T-helper 2 cell treated with Interferon-gamma antibody and Interleukin-4, amounts not matched to agents 5 μg/mL and 100 μg/mL, for 36 hours (primary cell): Measurements from ENCODE around the gene PSMB7.
"Not testable (repeated sequence)": the region's sequence is repeated elsewhere in the genome, so short reads cannot be mapped to it uniquely, and the experiment has no call there.

Experiments used
- DNase-seq: peaks from one replicate; pipeline ENCODE4 v3.0.0; 2021; ENCODE audit warnings: low spot score
- H3K27ac Mint-ChIP-seq: one replicate; pipeline ENCODE4 v1.8.0; 2021; ENCODE audit warnings: mild to moderate bottlenecking, mixed read lengths
- H3K27me3 Mint-ChIP-seq: one replicate; pipeline ENCODE4 v1.8.0; 2021; ENCODE audit warnings: low read depth, mixed read lengths
- H3K36me3 Mint-ChIP-seq: one replicate; pipeline ENCODE4 v1.8.0; 2021; ENCODE audit warnings: low read depth, mixed read lengths
- H3K4me1 Mint-ChIP-seq: one replicate; pipeline ENCODE4 v1.8.0; 2021; ENCODE audit warnings: low read depth, mixed read lengths
- H3K4me3 Mint-ChIP-seq: one replicate; pipeline ENCODE4 v1.8.0; 2022; ENCODE audit warnings: mild to moderate bottlenecking, moderate library complexity, mixed read lengths
- H3K9me3 Mint-ChIP-seq: one replicate; pipeline ENCODE4 v1.8.0; 2021; ENCODE audit warnings: mixed read lengths

Gene PSMB7

DNA sequence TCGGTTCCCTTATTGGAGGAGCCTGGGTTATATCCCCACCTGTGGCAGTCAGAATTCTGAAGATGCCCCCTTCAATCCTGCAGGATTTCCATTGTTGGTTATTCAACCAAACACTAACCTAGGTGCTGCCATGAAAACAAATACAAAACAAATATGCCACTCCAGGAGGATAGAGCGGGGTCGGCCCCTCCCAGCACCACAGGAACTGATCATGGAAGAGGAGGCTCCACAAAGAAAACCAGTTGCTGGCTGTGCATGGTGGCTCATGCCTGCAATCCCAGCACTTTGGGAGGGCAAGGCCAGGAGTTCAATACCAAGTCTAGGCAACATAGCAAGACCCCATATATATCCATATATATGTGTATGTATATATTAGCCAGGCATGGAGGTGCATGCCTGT, 21.8 kb upstream of the PSMB7 start:
- H3K4me3 Mint-ChIP-seq = no peak overlapping the region
- H3K36me3 Mint-ChIP-seq = no peaks in the 10 kb centered on the region
- DNase-seq = no peak
- no peak overlapping the region for H3K27ac Mint-ChIP-seq
- H3K27me3 Mint-ChIP-seq = peaks cover 8% of the 10 kb centered on the region
- no peaks in the 10 kb centered on the region for H3K9me3 Mint-ChIP-seq
- H3K4me1 Mint-ChIP-seq = no peaks in the 10 kb centered on the region

DNA sequence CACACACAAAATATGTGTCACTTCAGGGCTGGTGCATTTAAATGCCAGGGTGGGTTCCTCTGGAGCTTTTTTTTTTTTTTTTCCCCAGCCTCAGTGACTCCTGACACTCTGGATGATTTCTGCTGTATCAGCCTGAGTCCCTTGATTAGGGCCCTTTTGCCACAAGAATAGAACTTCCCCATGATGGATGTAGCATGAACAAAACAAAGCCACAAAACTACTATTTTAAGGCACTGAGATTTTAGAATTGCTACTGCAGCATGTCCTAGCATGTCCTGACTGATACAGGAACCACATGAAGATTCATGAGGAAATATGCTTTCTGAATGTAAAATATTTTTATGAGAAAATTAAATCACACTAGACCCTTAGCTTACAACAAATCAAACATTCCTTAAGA, 21.1 kb upstream of the PSMB7 start:
- H3K9me3 Mint-ChIP-seq = no peaks in the 10 kb centered on the region
- no peak overlapping the region for H3K4me3 Mint-ChIP-seq
- H3K4me1 Mint-ChIP-seq = no peaks in the 10 kb centered on the region
- H3K36me3 Mint-ChIP-seq = no peaks in the 10 kb centered on the region
- H3K27ac Mint-ChIP-seq = no peak overlapping the region
- H3K27me3 Mint-ChIP-seq = peaks cover 5% of the 10 kb centered on the region
- no peak for DNase-seq

DNA sequence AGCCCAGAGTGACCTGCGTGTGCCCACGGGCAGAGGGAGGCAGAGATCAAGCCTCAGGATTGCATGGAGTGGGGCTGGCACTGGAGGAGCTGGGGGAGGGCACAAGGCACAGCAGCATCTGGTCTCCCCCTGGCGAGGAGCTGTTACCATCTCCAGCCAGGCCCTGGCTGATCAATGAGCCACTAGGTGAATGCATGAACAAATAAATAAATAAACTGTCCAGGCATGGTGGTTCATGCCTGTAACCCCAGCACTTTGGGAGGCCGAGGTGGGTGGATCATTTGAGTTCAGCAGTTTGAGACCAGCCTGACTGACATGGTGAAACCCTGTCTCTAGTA, 14.3 kb upstream of the PSMB7 start:
- Mint-ChIP-seq H3K36me3 (no peaks in the 10 kb centered on the region), H3K27ac (no peak overlapping the region), H3K4me3 (no peak overlapping the region), H3K27me3 (no peaks in the 10 kb centered on the region), H3K9me3 (no peaks in the 10 kb centered on the region), H3K4me1 (no peaks in the 10 kb centered on the region)
- DNase-seq = no peak

DNA sequence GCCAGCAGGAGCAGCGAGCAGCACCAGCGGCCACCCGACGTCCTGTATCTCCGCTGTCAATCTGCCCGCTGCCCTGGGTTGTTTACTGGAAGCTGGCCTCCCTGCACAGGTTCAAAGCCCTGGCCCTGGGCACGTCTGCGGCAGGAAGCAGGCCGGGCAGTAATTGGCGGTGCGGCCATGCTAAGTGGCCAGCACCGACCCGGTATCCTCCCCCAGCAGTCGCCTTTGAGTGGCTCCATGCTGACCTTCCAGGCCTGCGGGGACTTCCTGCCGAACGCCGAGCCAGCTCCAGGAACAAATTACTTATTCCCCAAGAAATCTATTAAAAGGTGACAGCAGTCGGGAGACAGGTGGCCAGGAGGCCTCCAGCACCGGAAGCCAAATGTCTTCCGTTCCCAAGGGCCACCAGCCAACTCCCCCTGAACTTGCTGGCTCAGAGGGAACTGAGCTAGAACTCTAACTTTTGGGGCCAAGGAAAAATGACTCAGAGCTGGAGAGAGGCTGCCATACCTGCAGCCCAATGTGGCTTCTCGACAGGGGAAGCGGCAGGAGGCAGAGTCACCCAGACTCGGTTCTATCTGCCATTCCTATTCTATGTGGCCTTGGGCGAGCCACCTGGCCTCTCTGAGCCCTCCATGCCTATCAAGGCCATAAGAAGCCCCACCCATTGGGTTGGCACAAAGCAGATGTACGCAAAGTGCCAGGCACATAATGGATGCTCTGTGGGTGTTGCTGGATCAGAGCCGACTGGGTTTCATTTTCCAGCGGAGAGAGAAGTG, 13.7 kb upstream of the PSMB7 start:
- Mint-ChIP-seq H3K4me3 (no peak overlapping the region), H3K27ac (no peak overlapping the region), H3K4me1 (no peaks in the 10 kb centered on the region), H3K9me3 (no peaks in the 10 kb centered on the region), H3K27me3 (no peaks in the 10 kb centered on the region), H3K36me3 (no peaks in the 10 kb centered on the region)
- no peak for DNase-seq

DNA sequence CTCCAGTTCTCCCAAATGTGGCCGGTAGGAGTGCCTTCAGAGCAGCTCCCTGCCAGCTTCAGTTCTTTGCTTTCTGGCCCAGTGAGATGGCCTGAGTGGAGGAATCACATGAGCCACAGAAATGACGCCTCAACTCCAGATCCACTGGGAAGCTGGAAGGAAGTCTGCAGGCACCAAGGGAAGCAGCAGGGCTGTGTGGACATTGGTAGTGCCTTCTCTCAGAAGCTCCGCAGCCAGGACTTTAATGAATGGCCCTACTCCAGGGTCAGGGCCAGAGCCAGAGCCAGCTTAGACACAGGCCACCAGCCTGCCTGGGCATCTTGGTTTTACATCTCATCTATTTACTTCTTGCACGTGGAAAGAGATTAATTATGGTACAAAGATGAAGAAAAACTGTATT, 12.0 kb upstream of the PSMB7 start:
- Mint-ChIP-seq H3K9me3 (no peaks in the 10 kb centered on the region), H3K27ac (no peak overlapping the region), H3K4me3 (no peak overlapping the region), H3K36me3 (no peaks in the 10 kb centered on the region), H3K4me1 (no peaks in the 10 kb centered on the region), H3K27me3 (peaks cover 3% of the 10 kb centered on the region)
- no peak for DNase-seq

DNA sequence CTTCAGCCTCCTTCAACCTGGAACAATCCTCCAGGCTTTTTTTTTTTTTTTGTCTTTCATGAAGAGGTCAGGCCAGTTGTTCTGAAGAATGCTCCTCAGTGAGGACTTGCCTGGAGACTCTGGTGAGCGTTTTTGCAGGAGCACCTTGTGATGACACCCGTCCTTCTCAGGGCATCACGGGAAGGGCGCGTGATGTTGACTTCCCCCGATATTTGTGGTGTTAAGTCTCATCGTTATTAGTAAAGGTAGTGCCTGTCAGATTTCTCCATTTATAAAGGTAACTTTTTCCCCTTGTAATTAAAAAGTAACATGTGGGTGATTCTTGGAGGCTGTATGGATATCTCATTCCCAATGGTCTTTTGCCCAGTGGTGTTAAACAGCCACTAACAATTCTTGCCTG, 11.1 kb upstream of the PSMB7 start:
- Mint-ChIP-seq H3K4me1 (no peaks in the 10 kb centered on the region), H3K36me3 (no peaks in the 10 kb centered on the region), H3K9me3 (no peaks in the 10 kb centered on the region), H3K27ac (peak overlapping the region; percentile 10), H3K4me3 (no peak overlapping the region), H3K27me3 (peaks cover 3% of the 10 kb centered on the region)
- no peak for DNase-seq

DNA sequence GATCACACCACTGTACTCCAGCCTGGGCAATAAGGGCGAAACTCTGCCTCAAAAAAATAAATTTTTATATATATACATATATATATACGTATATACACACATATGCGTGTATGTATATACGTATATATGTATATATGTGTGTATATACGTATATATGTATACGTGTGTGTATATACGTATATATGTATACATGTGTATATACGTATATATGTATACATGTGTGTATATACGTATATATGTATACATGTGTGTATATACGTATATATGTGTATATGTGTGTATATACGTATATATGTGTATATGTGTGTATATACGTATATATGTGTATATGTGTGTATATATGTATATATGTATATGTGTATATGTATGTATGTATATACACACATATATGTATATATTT, 10.5 kb upstream of the PSMB7 start:
- not testable (repeated sequence) for H3K4me3 Mint-ChIP-seq, H3K9me3 Mint-ChIP-seq, H3K36me3 Mint-ChIP-seq, H3K27me3 Mint-ChIP-seq, DNase-seq, H3K27ac Mint-ChIP-seq, H3K4me1 Mint-ChIP-seq

DNA sequence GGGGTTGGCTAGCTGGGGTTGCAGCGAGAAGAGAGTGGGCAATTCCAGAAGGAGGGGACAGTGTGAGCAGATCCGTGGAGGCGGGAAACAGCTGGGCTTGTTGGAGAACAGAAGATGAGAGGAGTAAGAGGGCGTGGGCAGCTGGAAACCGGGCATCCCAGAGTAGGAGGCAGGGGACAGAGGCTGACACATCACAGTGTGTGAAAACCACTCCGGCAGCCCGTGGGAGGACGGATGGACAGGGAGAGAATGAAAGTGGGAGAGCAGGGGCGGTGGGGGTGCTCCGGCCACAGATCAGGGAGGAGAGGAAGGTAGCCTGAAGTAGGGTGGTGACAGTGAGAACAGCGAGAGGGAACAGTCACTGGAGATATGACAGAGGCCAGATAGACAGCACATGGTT, 8.3 kb upstream of the PSMB7 start:
- Mint-ChIP-seq H3K4me1 (peaks cover 5% of the 10 kb centered on the region), H3K4me3 (no peak overlapping the region), H3K27ac (no peak overlapping the region), H3K9me3 (no peaks in the 10 kb centered on the region), H3K27me3 (peaks cover 3% of the 10 kb centered on the region), H3K36me3 (no peaks in the 10 kb centered on the region)
- no peak for DNase-seq

DNA sequence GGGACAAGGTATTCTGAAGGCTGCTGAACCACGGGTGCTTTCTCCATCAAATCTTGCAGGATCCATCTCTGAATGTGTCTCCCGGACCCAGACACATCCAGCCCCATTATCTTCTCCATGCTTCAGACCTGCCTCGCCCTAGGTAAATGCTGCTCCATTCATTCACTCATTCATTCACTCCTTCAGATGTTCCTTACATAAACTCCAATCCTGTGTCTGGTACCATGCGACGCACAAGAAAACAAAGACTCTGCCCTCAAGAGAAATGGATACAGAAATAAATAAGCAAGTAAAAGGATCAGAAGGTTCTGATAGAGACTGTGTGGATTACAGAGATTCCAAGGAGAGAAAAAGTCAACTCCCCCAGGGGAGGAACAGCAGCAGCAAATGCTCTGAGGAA, 7.9 kb upstream of the PSMB7 start:
- H3K27ac Mint-ChIP-seq = no peak overlapping the region
- H3K4me1 Mint-ChIP-seq = peaks cover 5% of the 10 kb centered on the region
- DNase-seq = no peak
- H3K4me3 Mint-ChIP-seq = no peak overlapping the region
- peaks cover 3% of the 10 kb centered on the region for H3K27me3 Mint-ChIP-seq
- H3K36me3 Mint-ChIP-seq = no peaks in the 10 kb centered on the region
- no peaks in the 10 kb centered on the region for H3K9me3 Mint-ChIP-seq

DNA sequence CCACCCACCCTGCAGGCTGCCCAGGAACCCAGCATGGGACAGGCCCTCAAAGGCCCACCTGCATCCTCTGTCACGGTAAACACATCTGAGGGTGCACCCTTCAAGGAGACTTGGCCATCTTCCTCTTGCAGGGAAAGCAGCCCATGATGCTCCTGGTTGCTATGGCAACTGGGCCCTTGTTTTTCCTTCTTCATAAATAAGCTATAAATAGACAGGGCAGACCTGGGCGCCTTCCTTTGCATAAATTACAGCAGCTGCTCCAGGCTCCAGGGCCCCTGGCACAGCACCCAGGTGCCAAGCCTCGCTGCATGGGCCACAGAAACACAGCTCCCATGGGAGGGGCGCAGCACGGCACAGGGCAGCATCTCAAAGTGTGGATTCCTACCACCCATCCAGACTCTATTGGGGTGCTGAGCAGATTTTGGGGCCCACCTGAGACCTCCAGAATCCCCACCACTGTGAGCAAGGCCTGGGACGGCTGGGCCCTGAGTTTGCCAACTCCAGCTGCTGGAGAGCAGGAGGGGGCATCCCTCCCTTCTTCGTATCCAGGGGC, 5.8 kb upstream of the PSMB7 start:
- H3K27me3 Mint-ChIP-seq = peaks cover 3% of the 10 kb centered on the region
- peaks cover 5% of the 10 kb centered on the region for H3K4me1 Mint-ChIP-seq

DNA sequence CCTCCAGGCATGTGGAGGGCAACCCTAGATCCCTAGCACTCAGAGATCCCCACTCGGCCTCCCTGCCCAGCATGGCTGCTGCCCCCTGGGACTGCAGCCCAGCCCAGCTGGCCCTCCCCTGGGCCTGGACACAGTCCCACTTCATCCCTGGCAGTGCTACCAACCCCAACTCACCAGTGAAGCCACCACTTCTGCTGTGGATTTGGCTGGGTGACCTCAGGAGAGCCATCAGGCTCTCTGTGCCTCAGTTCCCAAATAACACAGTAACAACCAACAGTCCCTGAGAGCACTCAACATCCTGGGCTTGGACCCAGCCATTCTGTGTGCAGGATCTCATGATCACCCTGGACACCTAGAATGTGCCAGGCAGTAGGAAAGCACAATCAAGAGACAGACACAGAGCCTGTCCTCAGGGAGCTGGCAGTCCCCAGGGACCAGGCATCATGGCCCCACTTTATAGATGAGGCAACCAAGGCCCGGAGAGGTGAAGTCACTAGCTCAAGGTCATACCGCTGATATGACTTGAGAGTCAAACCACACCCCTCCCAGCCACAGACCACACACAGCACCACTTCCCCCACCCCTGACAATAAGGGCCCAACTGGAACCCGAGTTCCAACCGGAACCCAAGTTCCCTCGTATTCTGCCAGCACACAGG, 4.7 kb upstream of the PSMB7 start:
- no peak overlapping the region for H3K4me3 Mint-ChIP-seq
- DNase-seq = no peak
- H3K36me3 Mint-ChIP-seq = peaks cover 4% of the 10 kb centered on the region
- no peak overlapping the region for H3K27ac Mint-ChIP-seq
- peaks cover 9% of the 10 kb centered on the region for H3K4me1 Mint-ChIP-seq
- H3K27me3 Mint-ChIP-seq = peaks cover 3% of the 10 kb centered on the region
- H3K9me3 Mint-ChIP-seq = peaks cover 3% of the 10 kb centered on the region

More for the DNA sequence above, 5.8 kb upstream of the PSMB7 start:
- no peak overlapping the region for H3K4me3 Mint-ChIP-seq
- H3K9me3 Mint-ChIP-seq = no peaks in the 10 kb centered on the region
- H3K36me3 Mint-ChIP-seq = no peaks in the 10 kb centered on the region
- no peak for DNase-seq
- H3K27ac Mint-ChIP-seq = no peak overlapping the region

DNA sequence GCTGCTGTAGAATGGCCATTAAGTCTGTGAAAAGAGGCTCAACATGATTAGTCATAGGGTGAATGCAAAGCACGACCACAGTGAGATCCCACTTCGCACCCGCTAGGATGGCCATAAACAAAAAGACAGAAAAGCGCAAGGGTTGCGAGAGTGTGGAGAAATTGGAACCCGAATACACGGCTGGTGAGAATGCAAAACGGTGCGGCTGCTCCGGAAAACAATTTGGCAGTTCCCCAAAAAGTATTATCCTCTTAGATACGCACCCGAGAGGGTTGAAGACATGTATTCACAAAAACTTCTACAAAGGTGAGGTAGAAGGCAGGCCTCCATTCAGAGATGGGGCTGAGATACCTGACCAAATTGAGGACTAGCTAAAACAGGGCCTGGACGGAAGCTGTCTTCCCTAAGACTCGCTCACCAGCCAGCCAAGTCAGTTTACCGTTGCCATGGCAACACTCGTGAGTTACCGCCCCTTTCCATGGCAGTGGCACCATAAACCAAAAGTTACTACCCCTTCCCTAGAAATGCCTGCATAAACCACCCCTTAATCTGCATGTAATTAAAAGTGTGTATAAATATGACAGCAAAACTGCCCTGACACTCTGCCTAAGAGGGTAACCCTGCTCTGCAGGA, 726 bp upstream of the PSMB7 start:
- H3K4me1 Mint-ChIP-seq = peaks cover 25% of the 10 kb centered on the region
- H3K27ac Mint-ChIP-seq = peak overlapping the region; percentile 92
- H3K36me3 Mint-ChIP-seq = peaks cover 30% of the 10 kb centered on the region
- H3K27me3 Mint-ChIP-seq = no peaks in the 10 kb centered on the region
- DNase-seq = no peak
- H3K9me3 Mint-ChIP-seq = peaks cover 3% of the 10 kb centered on the region
- peak overlapping the region; percentile 96 for H3K4me3 Mint-ChIP-seq

DNA sequence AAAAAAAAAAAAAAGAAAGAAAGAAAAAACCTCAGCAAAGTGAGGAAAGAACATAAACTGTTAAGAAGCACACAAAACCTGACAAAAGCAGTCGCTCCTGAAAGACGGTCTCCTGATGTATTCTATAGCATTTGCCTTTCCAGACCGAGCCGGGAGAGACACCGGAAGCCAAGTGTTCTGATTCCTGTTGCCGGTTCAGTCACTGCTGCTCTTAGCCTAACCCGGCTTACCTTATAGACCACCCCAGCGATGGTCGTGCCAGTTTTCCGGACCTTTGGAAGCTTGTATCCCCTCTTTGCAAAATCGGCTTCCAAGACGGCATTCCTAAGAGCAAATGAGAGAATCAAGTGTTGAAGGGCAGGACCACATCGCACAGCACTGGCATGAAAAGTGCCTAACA, 630 bp downstream of the PSMB7 start:
- H3K36me3 Mint-ChIP-seq = peaks cover 37% of the 10 kb centered on the region
- peaks cover 21% of the 10 kb centered on the region for H3K4me1 Mint-ChIP-seq
- peaks cover 3% of the 10 kb centered on the region for H3K9me3 Mint-ChIP-seq
- DNase-seq = no peak
- H3K27me3 Mint-ChIP-seq = no peaks in the 10 kb centered on the region
- peak overlapping the region; percentile 92 for H3K27ac Mint-ChIP-seq
- peak overlapping the region; percentile 96 for H3K4me3 Mint-ChIP-seq

DNA sequence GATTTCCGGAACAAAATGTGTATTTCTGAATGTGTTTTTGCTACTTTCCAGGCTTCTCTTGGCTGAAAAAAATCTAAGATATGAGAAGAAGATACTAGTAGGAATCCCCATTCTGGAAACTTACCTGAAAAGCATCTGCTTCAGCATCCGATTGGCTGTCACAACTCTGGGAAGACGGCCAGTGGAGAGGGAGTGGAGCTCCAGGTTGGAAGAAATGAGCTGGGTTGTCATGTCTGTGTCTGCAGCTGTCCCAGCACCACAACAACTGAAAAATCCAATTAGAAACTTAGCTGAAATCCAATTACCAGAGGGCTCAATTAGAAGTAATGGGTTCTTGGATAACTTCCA, 3.0 kb downstream of the PSMB7 start:
- Mint-ChIP-seq H3K9me3 (peaks cover 3% of the 10 kb centered on the region), H3K4me3 (no peak overlapping the region), H3K27ac (no peak overlapping the region), H3K4me1 (peaks cover 19% of the 10 kb centered on the region), H3K36me3 (peaks cover 46% of the 10 kb centered on the region), H3K27me3 (no peaks in the 10 kb centered on the region)
- DNase-seq = no peak
